Measurements from ENCODE around the gene TRAPPC2. TPM values are rescaled to one million over a fixed set of nuclear protein-coding genes. Genes with fewer than 3 reads are reported as not detected.
A peak's percentile ranks its signal among the peaks of the same experiment; 100 is the strongest.
"Not testable (repeated sequence)": the region's sequence is repeated elsewhere in the genome, so short reads cannot be mapped to it uniquely, and the experiment has no call there.

TRAPPC2 gene
- polyA plus RNA-seq, 1 donor: 22.7 TPM

GRCh38 chrX:13699183-13699826, 35.1 kb downstream of the TRAPPC2 start:
- no peak for DNase-seq

- no peak for DNase-seq
These were observed 36.0 kb downstream of the TRAPPC2 start for GRCh38 chrX:13698432-13698831.

GRCh38 chrX:13697976-13698375, 36.4 kb downstream of the TRAPPC2 start:
- no peak for DNase-seq

GRCh38 chrX:13697455-13697854, 37.0 kb downstream of the TRAPPC2 start:
- DNase-seq: no peak

- no peak for DNase-seq
These were observed 38.8 kb downstream of the TRAPPC2 start for GRCh38 chrX:13695601-13696115.

- DNase-seq: no peak
These were observed 39.4 kb downstream of the TRAPPC2 start for GRCh38 chrX:13694983-13695382.

GRCh38 chrX:13694359-13694758, 40.1 kb downstream of the TRAPPC2 start:
- no peak for DNase-seq

- no peak for DNase-seq
These were observed 41.0 kb downstream of the TRAPPC2 start for GRCh38 chrX:13693341-13693961.

GRCh38 chrX:13692771-13693231, 41.6 kb downstream of the TRAPPC2 start:
- DNase-seq: no peak

GRCh38 chrX:13691841-13692371, 42.5 kb downstream of the TRAPPC2 start:
- no peak for DNase-seq

- DNase-seq: no peak
These were observed 43.6 kb downstream of the TRAPPC2 start for GRCh38 chrX:13690836-13691235.

- DNase-seq: peak; percentile 33
These were observed 44.6 kb downstream of the TRAPPC2 start for GRCh38 chrX:13689741-13690211.

- DNase-seq: peak; percentile 77
These were observed 45.3 kb downstream of the TRAPPC2 start, which contains the start of gene RAB9A for GRCh38 chrX:13688958-13689740. TSS of gene RAB9A (plus strand) at chrX:13689128. CDS start at chrX:13708747, 19,619 bp downstream.

GRCh38 chrX:13688384-13688957, 45.9 kb downstream of the TRAPPC2 start:
- DNase-seq: no peak

GRCh38 chrX:13687203-13687602, 47.2 kb downstream of the TRAPPC2 start:
- no peak for DNase-seq

- DNase-seq: no peak
These were observed 49.2 kb downstream of the TRAPPC2 start for GRCh38 chrX:13685126-13685763.

- DNase-seq: no peak
These were observed 50.1 kb downstream of the TRAPPC2 start for GRCh38 chrX:13684361-13684760.

GRCh38 chrX:13681595-13681994, 52.8 kb downstream of the TRAPPC2 start:
- DNase-seq: no peak

GRCh38 chrX:13679700-13680099, 54.7 kb downstream of the TRAPPC2 start:
- DNase-seq: not testable (repeated sequence)

- no peak for DNase-seq
These were observed 57.5 kb downstream of the TRAPPC2 start for GRCh38 chrX:13676885-13677284.

- DNase-seq: no peak
These were observed 61.4 kb downstream of the TRAPPC2 start for GRCh38 chrX:13673016-13673415.
